Panc1 (cell line): ENCODE results near the gene FANCC.

ENCODE experiments used
- POLR2AphosphoS5 ChIP-seq: IDR thresholded peaks from 2 replicates; pipeline ENCODE4 v1.6.1; 2012; ENCODE audit warnings: mild to moderate bottlenecking, low read depth, low read length, moderate library complexity
- SIN3A ChIP-seq: IDR thresholded peaks from 2 replicates; pipeline ENCODE4 v1.6.1; 2012; ENCODE audit warnings: low read depth, mild to moderate bottlenecking, low read length, moderate library complexity, borderline replicate concordance; ENCODE audit not compliant: insufficient read depth
- TF ChIP-seq, protein P1 (sequence below): fragments of 450-650 bp; IDR thresholded peaks from 2 replicates; pipeline ENCODE4 v1.5.1; 2017; ENCODE audit warnings: mild to moderate bottlenecking

DNA sequence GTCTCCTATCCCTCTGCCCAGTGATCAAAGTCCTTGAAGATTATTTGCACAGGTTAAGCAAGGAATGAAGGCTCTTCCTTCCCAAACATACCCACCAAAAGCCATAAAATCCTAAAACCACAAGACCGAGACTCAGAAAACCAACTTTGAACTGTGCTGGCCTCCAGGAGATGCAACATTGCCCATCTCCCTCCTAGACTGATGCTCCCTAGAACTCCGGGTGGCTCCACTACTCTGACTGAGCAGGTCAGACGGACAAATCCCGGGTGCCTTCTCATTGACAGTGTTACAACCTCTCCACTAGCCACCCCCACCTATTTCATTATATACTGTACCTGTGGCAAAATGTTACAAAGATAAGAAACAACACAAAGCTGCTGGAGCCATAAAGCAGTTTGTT is 110.1 kb downstream of the FANCC start:
- TF ChIP-seq POLR2AphosphoS5 (no peak), SIN3A (no peak)
- TF ChIP-seq, protein P1, sequence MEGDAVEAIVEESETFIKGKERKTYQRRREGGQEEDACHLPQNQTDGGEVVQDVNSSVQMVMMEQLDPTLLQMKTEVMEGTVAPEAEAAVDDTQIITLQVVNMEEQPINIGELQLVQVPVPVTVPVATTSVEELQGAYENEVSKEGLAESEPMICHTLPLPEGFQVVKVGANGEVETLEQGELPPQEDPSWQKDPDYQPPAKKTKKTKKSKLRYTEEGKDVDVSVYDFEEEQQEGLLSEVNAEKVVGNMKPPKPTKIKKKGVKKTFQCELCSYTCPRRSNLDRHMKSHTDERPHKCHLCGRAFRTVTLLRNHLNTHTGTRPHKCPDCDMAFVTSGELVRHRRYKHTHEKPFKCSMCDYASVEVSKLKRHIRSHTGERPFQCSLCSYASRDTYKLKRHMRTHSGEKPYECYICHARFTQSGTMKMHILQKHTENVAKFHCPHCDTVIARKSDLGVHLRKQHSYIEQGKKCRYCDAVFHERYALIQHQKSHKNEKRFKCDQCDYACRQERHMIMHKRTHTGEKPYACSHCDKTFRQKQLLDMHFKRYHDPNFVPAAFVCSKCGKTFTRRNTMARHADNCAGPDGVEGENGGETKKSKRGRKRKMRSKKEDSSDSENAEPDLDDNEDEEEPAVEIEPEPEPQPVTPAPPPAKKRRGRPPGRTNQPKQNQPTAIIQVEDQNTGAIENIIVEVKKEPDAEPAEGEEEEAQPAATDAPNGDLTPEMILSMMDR, result no peak
